ENCODE results near the gene CCDC77. TPM values are rescaled to one million over a fixed set of nuclear protein-coding genes. Genes with fewer than 3 reads are reported as not detected.

Gene CCDC77
- total and polyA plus RNA-seq, 2 donors (not counting 1 experiment from before 2014, with no cell fraction given), result 8.6 to 12.9 TPM

GRCh38 chr12:455821-456220, 54.4 kb downstream of the CCDC77 start:
- no peak overlapping the region for H2AFZ ChIP-seq (ENCODE audit: insufficient read depth, low read depth, low read length, poor library complexity, severe bottlenecking)
- no peaks in the 10 kb centered on the region for H3K36me3 ChIP-seq (replicated peaks in 1 of 2; ENCODE audit: control extremely low read depth in 1 of 2, control insufficient read depth in 1 of 2, extremely low read depth in 1 of 2, insufficient read depth in 2 of 2, low read length in 1 of 2)
- peaks cover 11 to 13% of the 10 kb centered on the region in 2 donors for H3K4me1 ChIP-seq (ENCODE audit: control insufficient read depth in 2 of 2, insufficient read depth in 2 of 2, low read length in 2 of 2)
- H3K27ac Mint-ChIP-seq, result no peak overlapping the region
- ATAC-seq (ENCODE audit: low read depth) (no peak), DNase-seq (no peak)
- H3K9me3 ChIP-seq (ENCODE audit: control extremely low read depth in 1 of 3, control insufficient read depth in 2 of 3, insufficient read depth in 1 of 3, low read length in 2 of 3), result peaks cover 0 to 12% (median 0%) of the 10 kb centered on the region in 3 donors
- no peaks in the 10 kb centered on the region for H3K79me2 ChIP-seq (ENCODE audit: control insufficient read depth, insufficient read depth, low read length)
- H3K9me3 Mint-ChIP-seq (ENCODE audit: insufficient read depth), result no peaks in the 10 kb centered on the region
- peaks cover 10% of the 10 kb centered on the region for H3K4me1 Mint-ChIP-seq
- H3K27ac ChIP-seq (ENCODE audit: low read length in 2 of 2), result no peak overlapping the region
- intact Hi-C loops (cut with micrococcal nuclease), result no loop called here
- no peak overlapping the region for H3K4me2 ChIP-seq (replicated peaks; ENCODE audit: low read depth, low read length, poor library complexity, severe bottlenecking)
- peaks cover 15% of the 10 kb centered on the region for H3K27me3 Mint-ChIP-seq
- TF ChIP-seq EZH2 (IDR thresholded peaks at IDR 0.05; ENCODE audit: borderline replicate concordance, insufficient read depth, low read depth, low read length, poor library complexity, severe bottlenecking), result no peak
- TF ChIP-seq, protein P1, sequence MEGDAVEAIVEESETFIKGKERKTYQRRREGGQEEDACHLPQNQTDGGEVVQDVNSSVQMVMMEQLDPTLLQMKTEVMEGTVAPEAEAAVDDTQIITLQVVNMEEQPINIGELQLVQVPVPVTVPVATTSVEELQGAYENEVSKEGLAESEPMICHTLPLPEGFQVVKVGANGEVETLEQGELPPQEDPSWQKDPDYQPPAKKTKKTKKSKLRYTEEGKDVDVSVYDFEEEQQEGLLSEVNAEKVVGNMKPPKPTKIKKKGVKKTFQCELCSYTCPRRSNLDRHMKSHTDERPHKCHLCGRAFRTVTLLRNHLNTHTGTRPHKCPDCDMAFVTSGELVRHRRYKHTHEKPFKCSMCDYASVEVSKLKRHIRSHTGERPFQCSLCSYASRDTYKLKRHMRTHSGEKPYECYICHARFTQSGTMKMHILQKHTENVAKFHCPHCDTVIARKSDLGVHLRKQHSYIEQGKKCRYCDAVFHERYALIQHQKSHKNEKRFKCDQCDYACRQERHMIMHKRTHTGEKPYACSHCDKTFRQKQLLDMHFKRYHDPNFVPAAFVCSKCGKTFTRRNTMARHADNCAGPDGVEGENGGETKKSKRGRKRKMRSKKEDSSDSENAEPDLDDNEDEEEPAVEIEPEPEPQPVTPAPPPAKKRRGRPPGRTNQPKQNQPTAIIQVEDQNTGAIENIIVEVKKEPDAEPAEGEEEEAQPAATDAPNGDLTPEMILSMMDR (IDR thresholded peaks at IDR 0.05), result no peak
- 90% methylated on average over 1 of the region's 2 CpGs for WGBS (ENCODE audit: insufficient coverage)
- CTCF ChIA-PET, result interaction anchor here (1.7 kb wide), 1 partner anchor 12 kb away, joined by 3 read pairs; no protein-coding TSS in a partner anchor
- H3K4me3 Mint-ChIP-seq, result no peak overlapping the region
- H3K27me3 ChIP-seq (replicated peaks in 1 of 4; ENCODE audit: control extremely low read depth in 1 of 4, control insufficient read depth in 3 of 4, insufficient read depth in 4 of 4, low read length in 3 of 4), result peaks cover 0 to 16% (median 9%) of the 10 kb centered on the region in 4 experiments
- POLR2A ChIA-PET, result no interaction called here
- no peak overlapping the region for H3K4me3 ChIP-seq (ENCODE audit: control extremely low read depth in 1 of 5, extremely low read depth in 1 of 5, insufficient read depth in 1 of 5, low read depth in 2 of 5, low read length in 4 of 5)
- H4K20me1 ChIP-seq (ENCODE audit: control insufficient read depth, insufficient read depth, low read length, poor library complexity, severe bottlenecking), result no peaks in the 10 kb centered on the region
- H3K9ac ChIP-seq (ENCODE audit: low read length), result no peak overlapping the region

GRCh38 chr12:457676-458075, 56.2 kb downstream of the CCDC77 start:
- no peak for DNase-seq
- peaks cover 12% of the 10 kb centered on the region for H3K4me1 Mint-ChIP-seq
- no peak overlapping the region for H3K27ac ChIP-seq (ENCODE audit: low read length in 2 of 2)
- no peaks in the 10 kb centered on the region for H3K9me3 Mint-ChIP-seq (ENCODE audit: insufficient read depth)
- intact Hi-C loops (cut with micrococcal nuclease), result no loop called here
- 98% methylated on average over 4 of the region's 4 CpGs for WGBS (ENCODE audit: insufficient coverage)
- ChIA-PET CTCF (interaction anchor here (1.1 to 1.2 kb wide), 3 partner anchors 8 to 662 kb away, joined by 3 to 5 read pairs (median 4); no protein-coding TSS in a partner anchor), POLR2A (no interaction called here)
- ATAC-seq (ENCODE audit: low read depth), result no peak
- H3K4me3 Mint-ChIP-seq, result no peak overlapping the region
- no peak overlapping the region for H3K4me2 ChIP-seq (replicated peaks; ENCODE audit: low read depth, low read length, poor library complexity, severe bottlenecking)
- no peak overlapping the region for H2AFZ ChIP-seq (ENCODE audit: insufficient read depth, low read depth, low read length, poor library complexity, severe bottlenecking)
- peaks cover 0 to 11% (median 0%) of the 10 kb centered on the region in 3 donors for H3K9me3 ChIP-seq (ENCODE audit: control extremely low read depth in 1 of 3, control insufficient read depth in 2 of 3, insufficient read depth in 1 of 3, low read length in 2 of 3)
- no peak overlapping the region for H3K4me3 ChIP-seq (ENCODE audit: control extremely low read depth in 1 of 5, extremely low read depth in 1 of 5, insufficient read depth in 1 of 5, low read depth in 2 of 5, low read length in 4 of 5)
- H3K4me1 ChIP-seq (ENCODE audit: control insufficient read depth in 2 of 2, insufficient read depth in 2 of 2, low read length in 2 of 2), result peaks cover 10 to 14% of the 10 kb centered on the region in 2 donors
- H3K27ac Mint-ChIP-seq, result no peak overlapping the region
- peaks cover 0 to 33% (median 14%) of the 10 kb centered on the region in 4 experiments for H3K27me3 ChIP-seq (replicated peaks in 1 of 4; ENCODE audit: control extremely low read depth in 1 of 4, control insufficient read depth in 3 of 4, insufficient read depth in 4 of 4, low read length in 3 of 4)
- no peaks in the 10 kb centered on the region for H3K36me3 ChIP-seq (replicated peaks in 1 of 2; ENCODE audit: control extremely low read depth in 1 of 2, control insufficient read depth in 1 of 2, extremely low read depth in 1 of 2, insufficient read depth in 2 of 2, low read length in 1 of 2)
- no peak for TF ChIP-seq EZH2 (IDR thresholded peaks at IDR 0.05; ENCODE audit: borderline replicate concordance, insufficient read depth, low read depth, low read length, poor library complexity, severe bottlenecking)
- TF ChIP-seq, protein P1 (IDR thresholded peaks at IDR 0.05), result no peak
- H3K27me3 Mint-ChIP-seq, result peaks cover 33% of the 10 kb centered on the region
- H4K20me1 ChIP-seq (ENCODE audit: control insufficient read depth, insufficient read depth, low read length, poor library complexity, severe bottlenecking), result no peaks in the 10 kb centered on the region
- H3K79me2 ChIP-seq (ENCODE audit: control insufficient read depth, insufficient read depth, low read length), result no peaks in the 10 kb centered on the region
- H3K9ac ChIP-seq (ENCODE audit: low read length), result no peak overlapping the region

Measured in B cell (primary cell).